ENCODE results near the gene LYPD1.

- TF ChIP-seq CTCF (IDR thresholded peaks at IDR 0.05; ENCODE audit: low read depth, low read length, missing input control) (no peak), HNF4A (conservative IDR thresholded peaks at IDR 0.05) (no peak)
- TF ChIP-seq, protein P1, sequence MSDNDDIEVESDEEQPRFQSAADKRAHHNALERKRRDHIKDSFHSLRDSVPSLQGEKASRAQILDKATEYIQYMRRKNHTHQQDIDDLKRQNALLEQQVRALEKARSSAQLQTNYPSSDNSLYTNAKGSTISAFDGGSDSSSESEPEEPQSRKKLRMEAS (IDR thresholded peaks at IDR 0.05): no peak
These were observed 22.8 kb upstream of the LYPD1 start for GRCh38 chr2:132692816-132693215.

Measured in liver (tissue), 3 donors.